Thymus (tissue), 11 donors: ENCODE results near the gene TUT1. TPM values are rescaled to one million over a fixed set of nuclear protein-coding genes. Genes with fewer than 3 reads are reported as not detected.

Experiments used
- DNase-seq, 9 donors: peaks; one replicate each; pipeline ENCODE4 v3.0.0-alpha.2; 2013; ENCODE audit warnings: low spot score in 9 of 9, low read depth in 6 of 9, missing footprints in 1 of 9
- H3K27ac ChIP-seq, 2 donors: one replicate each; pipeline ENCODE4 v1.5.1; 2013; ENCODE audit warnings: control low read depth in 1 of 2, low read depth in 1 of 2, low read length in 1 of 2, mild to moderate bottlenecking in 1 of 2, moderate library complexity in 1 of 2
- H3K27me3 ChIP-seq, 2 donors: one replicate each; pipeline ENCODE4 v1.5.1; 2013; ENCODE audit warnings: low read length in 1 of 2; ENCODE audit not compliant: control insufficient read depth in 2 of 2, insufficient read depth in 1 of 2
- H3K36me3 ChIP-seq, 2 donors: one replicate each; pipeline ENCODE4 v1.5.1; 2013; ENCODE audit warnings: low read length in 1 of 2, mild to moderate bottlenecking in 1 of 2, moderate library complexity in 1 of 2; ENCODE audit not compliant: control insufficient read depth in 2 of 2, insufficient read depth in 2 of 2
- H3K4me1 ChIP-seq, 2 donors: one replicate each; pipeline ENCODE4 v1.5.1; 2013; ENCODE audit warnings: low read length in 2 of 2; ENCODE audit not compliant: control insufficient read depth in 2 of 2, insufficient read depth in 2 of 2
- H3K4me3 ChIP-seq, 2 donors: one replicate each; pipeline ENCODE4 v1.5.1; 2013; ENCODE audit warnings: low read length in 2 of 2, control low read depth in 1 of 2, mild to moderate bottlenecking in 1 of 2
- H3K9me3 ChIP-seq, 2 donors: one replicate each; pipeline ENCODE4 v1.5.1; 2013; ENCODE audit warnings: low read length in 1 of 2, mild to moderate bottlenecking in 1 of 2; ENCODE audit not compliant: control insufficient read depth in 2 of 2, insufficient read depth in 1 of 2
- WGBS: extraction: QIAGEN DNeasy Blood & Tissue Kit; methylation state at CpG from one replicate; pipeline ENCODE4 v1.1.7; 2013; 5-methylcytosine and 5-hydroxymethylcytosine counted together
- polyA plus RNA-seq: library from polyadenylated mRNA; stranded (reverse); fragments of 200-250 nt; gene quantifications from one replicate; pipeline ENCODE4 v1.2.3, GENCODE V29; 2013
- total RNA-seq: library from RNA; stranded (reverse); fragments of 120-200 nt; gene quantifications from one replicate; pipeline ENCODE4 v1.2.4, GENCODE V29; 2013
- donor health status: healthy.

TUT1 gene
- total and polyA plus RNA-seq, 2 donors = 7.8 to 25.3 TPM

- DNase-seq = peak in 1 of 9 donors; percentile 28
- H3K9me3 ChIP-seq = no peaks in the 10 kb centered on the region
- peak overlapping the region; percentile 90 to 100 for H3K4me3 ChIP-seq
- peak overlapping the region; percentile 87 to 95 for H3K27ac ChIP-seq
- H3K4me1 ChIP-seq = peaks cover 15 to 48% of the 10 kb centered on the region in 2 donors
- under 1% methylated on average over 30 of the region's 30 CpGs for WGBS
- H3K27me3 ChIP-seq = peaks cover 0 to 5% of the 10 kb centered on the region in 2 donors
- peaks cover 33 to 50% of the 10 kb centered on the region in 2 donors for H3K36me3 ChIP-seq
These were observed 9.7 kb upstream of the TUT1 start for GRCh38 chr11:62601122-62601371.

DNA sequence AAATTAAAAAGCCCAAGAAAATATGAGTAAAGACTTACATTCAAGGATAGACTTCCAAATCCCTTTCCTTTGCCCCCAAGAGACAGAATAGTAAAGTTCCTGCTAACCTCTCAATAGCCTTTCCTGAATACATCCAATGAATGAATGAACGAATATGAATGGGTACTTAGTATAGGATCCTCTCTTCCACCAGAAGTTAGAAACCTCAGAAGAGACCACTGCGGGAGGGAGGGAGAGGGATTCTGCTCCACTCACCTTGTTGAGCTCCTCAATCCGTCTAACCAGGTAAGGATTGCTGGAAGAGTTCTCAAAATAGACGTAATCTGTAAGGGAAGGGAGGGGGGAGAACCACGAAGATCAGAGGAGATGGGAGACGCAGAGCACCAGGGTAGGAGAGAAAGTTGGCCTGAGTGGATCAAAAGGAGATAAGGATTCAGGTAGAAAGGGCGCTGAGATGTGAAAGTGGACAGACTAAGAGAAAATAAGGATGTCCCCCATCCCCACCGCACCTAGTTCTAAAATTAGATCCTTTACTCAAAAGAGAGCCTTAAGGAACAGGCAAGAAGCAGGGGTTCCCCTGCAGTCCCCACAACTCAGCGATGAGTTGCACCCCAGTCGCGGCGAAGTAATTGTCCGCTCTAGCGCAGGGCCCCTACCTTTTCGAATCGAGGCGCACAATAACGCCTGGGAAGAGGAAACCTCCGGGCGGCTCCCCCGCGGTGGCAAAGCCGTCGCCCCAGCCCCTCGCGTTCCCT is 9.2 kb upstream of the TUT1 start:
- Histone ChIP-seq H3K27ac (peak overlapping the region; percentile 87 to 95), H3K9me3 (no peaks in the 10 kb centered on the region), H3K4me1 (peaks cover 15 to 48% of the 10 kb centered on the region in 2 donors), H3K4me3 (peak overlapping the region; percentile 90 to 100), H3K36me3 (peaks cover 33 to 50% of the 10 kb centered on the region in 2 donors), H3K27me3 (peaks cover 0 to 5% of the 10 kb centered on the region in 2 donors)
- peak in 2 of 9 donors; percentile 16 to 52 for DNase-seq
- 1% methylated on average over 26 of the region's 26 CpGs for WGBS

GRCh38 chr11:62599901-62600300 is 8.6 kb upstream of the TUT1 start:
- DNase-seq = peak in 1 of 9 donors; percentile 24
- 81% methylated on average over 5 of the region's 5 CpGs for WGBS
- Histone ChIP-seq H3K9me3 (no peaks in the 10 kb centered on the region), H3K36me3 (peaks cover 36 to 50% of the 10 kb centered on the region in 2 donors), H3K4me3 (peak overlapping the region; percentile 90 to 100), H3K27me3 (peaks cover 0 to 5% of the 10 kb centered on the region in 2 donors), H3K27ac (peak overlapping the region; percentile 1 to 87), H3K4me1 (peaks cover 15 to 47% of the 10 kb centered on the region in 2 donors)

GRCh38 chr11:62599069-62599696 is 7.9 kb upstream of the TUT1 start:
- DNase-seq = peak; percentile 91 to 99 (median 97)
- Histone ChIP-seq H3K36me3 (peaks cover 43 to 57% of the 10 kb centered on the region in 2 donors), H3K27ac (peak overlapping the region; percentile 58 to 87), H3K4me3 (peak overlapping the region; percentile 90 to 100), H3K27me3 (peaks cover 0 to 5% of the 10 kb centered on the region in 2 donors), H3K9me3 (no peaks in the 10 kb centered on the region), H3K4me1 (peaks cover 15 to 43% of the 10 kb centered on the region in 2 donors)
- WGBS = 38% methylated on average over 7 of the region's 7 CpGs

DNA sequence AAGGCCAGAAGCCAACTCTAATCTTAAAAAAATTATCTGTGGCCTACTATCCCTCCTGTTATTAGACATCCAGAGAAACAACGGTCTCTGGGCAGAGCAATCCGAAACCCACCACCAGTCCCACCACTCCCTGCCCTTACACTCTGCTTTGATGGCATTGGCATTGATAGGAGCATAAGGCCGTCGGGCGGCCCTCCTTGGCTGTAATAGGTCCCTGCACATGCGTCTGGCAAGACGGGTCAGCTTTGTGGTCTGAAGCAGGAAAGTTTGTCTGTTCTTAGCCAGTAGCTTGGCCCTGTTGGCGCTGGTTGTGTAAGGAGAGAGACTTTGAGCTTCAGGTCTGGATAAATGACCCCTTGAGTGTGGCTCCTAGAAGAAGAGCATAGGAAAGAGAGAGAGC is 3.8 kb upstream of the TUT1 start:
- Histone ChIP-seq H3K36me3 (peaks cover 51 to 70% of the 10 kb centered on the region in 2 donors), H3K9me3 (peaks cover 0 to 1% of the 10 kb centered on the region in 2 donors), H3K4me1 (peaks cover 22 to 53% of the 10 kb centered on the region in 2 donors), H3K4me3 (no peak overlapping the region), H3K27ac (no peak overlapping the region), H3K27me3 (no peaks in the 10 kb centered on the region)
- WGBS = 99% methylated on average over 8 of the region's 8 CpGs
- no peak for DNase-seq

DNA sequence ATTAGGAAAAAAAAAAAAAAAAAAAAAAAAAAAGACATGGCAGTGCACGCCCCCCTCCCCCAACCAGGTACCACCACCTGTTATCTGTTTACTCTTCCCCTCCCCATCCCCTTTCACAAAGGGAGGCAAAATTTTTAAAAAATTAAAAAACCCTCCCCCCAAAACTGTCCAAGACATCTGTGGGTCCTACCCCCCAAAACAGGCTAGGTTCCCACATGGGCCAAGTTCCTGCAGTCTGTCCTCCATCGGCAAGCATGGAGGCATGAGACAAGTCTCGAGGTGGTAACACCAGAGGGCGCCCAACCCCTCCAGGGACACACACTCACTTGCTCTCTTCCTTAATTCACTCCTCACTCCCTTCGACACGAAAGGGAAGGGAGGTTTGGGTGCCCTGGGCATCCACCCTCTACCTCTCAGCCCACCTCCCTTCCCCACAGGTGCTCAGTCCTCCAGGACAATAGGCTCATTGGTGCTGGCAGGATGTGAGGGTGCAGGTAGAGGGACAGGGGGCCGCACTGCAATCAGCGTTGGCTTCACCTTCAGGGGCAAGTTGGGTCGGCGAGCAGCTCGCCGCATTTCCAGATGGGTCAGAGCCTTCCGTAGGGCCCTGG is 2.2 kb upstream of the TUT1 start:
- Histone ChIP-seq H3K36me3 (peaks cover 51 to 63% of the 10 kb centered on the region in 2 donors), H3K4me1 (peaks cover 16 to 48% of the 10 kb centered on the region in 2 donors), H3K4me3 (no peak overlapping the region), H3K27ac (peak overlapping the region; percentile 15 to 50), H3K9me3 (peaks cover 0 to 1% of the 10 kb centered on the region in 2 donors), H3K27me3 (no peaks in the 10 kb centered on the region)
- DNase-seq = peak in 6 of 9 donors; percentile 55 to 88 (median 77)
- 63% methylated on average over 13 of the region's 13 CpGs for WGBS

DNA sequence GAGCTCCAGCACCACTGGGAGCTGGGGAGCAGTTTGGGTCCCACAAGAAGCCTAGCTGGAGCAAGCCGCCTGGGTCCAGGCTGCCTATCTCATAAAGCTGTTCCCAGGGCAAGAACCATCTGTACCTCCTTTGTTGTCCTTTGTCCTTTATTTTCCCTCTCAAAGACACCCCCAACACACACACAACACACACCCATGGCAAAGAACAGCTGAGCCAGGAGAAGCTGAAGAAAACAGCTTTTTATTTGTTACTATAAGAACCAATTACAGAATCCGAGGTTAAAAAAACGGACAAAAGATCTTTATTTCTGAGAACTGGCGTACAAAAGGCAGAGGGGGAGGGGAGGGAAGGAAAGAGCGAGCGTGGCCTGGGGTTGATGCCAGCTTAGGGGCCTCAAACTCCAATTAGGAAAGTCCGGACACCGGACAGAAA is 1.7 kb upstream of the TUT1 start:
- DNase-seq = no peak
- Histone ChIP-seq H3K9me3 (peaks cover 0 to 1% of the 10 kb centered on the region in 2 donors), H3K36me3 (peaks cover 50 to 63% of the 10 kb centered on the region in 2 donors), H3K27me3 (no peaks in the 10 kb centered on the region), H3K4me1 (peaks cover 15 to 43% of the 10 kb centered on the region in 2 donors), H3K4me3 (no peak overlapping the region), H3K27ac (peak overlapping the region; percentile 3 to 96)
- WGBS = 87% methylated on average over 8 of the region's 8 CpGs

DNA sequence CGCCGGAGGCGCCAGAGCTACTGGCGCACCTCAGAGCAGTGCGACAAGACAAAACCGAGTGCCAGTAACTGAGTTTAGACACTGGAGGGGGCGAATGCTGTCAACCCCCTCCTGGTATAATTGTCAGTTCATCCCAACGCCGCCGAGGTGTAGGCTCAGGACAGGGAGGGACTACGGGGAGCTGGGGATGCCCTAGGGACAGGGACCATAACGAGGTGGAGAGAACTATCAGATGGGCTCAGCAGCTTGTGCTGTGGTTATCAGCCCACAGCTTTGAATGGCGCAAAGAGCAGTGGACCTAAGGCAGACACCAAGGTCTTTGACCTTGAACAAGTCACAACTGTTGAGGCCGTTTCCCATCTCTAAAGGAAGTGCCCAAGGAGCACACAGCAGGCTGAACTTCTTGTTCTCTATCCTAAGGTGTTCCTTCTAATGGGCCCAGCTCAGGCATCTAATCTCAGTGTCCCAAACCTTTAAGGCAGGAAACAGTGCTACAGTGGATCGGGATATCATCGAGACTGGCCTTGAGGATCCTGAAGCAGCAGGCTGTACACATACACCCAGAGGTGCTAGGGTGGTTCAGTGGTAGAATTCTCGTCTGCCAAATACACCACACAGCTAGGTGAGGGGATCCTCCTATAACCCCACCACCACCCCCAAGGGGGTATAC is 958 bp upstream of the TUT1 start:
- Histone ChIP-seq H3K9me3 (peaks cover 0 to 1% of the 10 kb centered on the region in 2 donors), H3K27me3 (no peaks in the 10 kb centered on the region), H3K4me1 (peaks cover 15 to 39% of the 10 kb centered on the region in 2 donors), H3K4me3 (peak overlapping the region; percentile 60 to 90), H3K27ac (peak overlapping the region; percentile 96 to 99), H3K36me3 (peaks cover 50 to 63% of the 10 kb centered on the region in 2 donors)
- no peak for DNase-seq
- WGBS = 18% methylated on average over 17 of the region's 17 CpGs
